Spleen (tissue), 7 donors: ENCODE measurements around the gene NPW.

Source experiments
- CTCF ChIP-seq, 11 experiments: fragments of 200-600 bp in 7 of 11; fragments of 450-650 bp in 4 of 11; sonication (generic) in 4 of 11; IDR thresholded peaks in 8 of 11; conservative IDR thresholded peaks in 3 of 11; 1 replicate in 7 of 11; 2 replicates in 4 of 11; pipeline versions ENCODE4 v1.4.0 to v1.8.0; 2016 to 2021; ENCODE audit warnings: antibody characterized with exemption in 11 of 11, inconsistent platforms in 4 of 11, mild to moderate bottlenecking in 1 of 11
- POLR2AphosphoS5 ChIP-seq, 3 donors: sonication (generic); formaldehyde crosslinking; IDR thresholded peaks; one replicate each; pipeline ENCODE4 v1.5.1; 2017; ENCODE audit warnings: antibody characterized with exemption in 3 of 3
- donor health status: DM: no; HTN: no; CAD: no; lungs with moderate emphysema.
- donor health status: DM: no; HTN: no; CAD: no.
- donor health status: DM: no; HTN: no; CAD: no.

GRCh38 chr16:1977875-1978268, 41.7 kb upstream of the NPW start:
- TF ChIP-seq POLR2AphosphoS5 (IDR thresholded peaks at IDR 0.05) (no peak), CTCF (IDR thresholded peaks at IDR 0.05 in 8 of 11, conservative IDR thresholded peaks at IDR 0.05 in 3 of 11) (no peak)
